H9 (cell line): Measurements from ENCODE around the gene VTI1B. TPM values are rescaled to one million over a fixed set of nuclear protein-coding genes. Genes with fewer than 3 reads are reported as not detected.

ENCODE experiments used
- DNase-seq: peaks from one replicate; pipeline ENCODE4 v3.0.0-alpha.2; 2017
- H2AFZ ChIP-seq: one replicate; pipeline ENCODE4 v1.6.1; 2013; ENCODE audit warnings: mild to moderate bottlenecking, low read length, control low read depth, moderate library complexity
- H2AK5ac ChIP-seq: 2 replicates; pipeline ENCODE4 v1.6.1; 2013; ENCODE audit warnings: low read length, control low read depth, mixed read lengths; ENCODE audit not compliant: insufficient read length
- H2BK120ac ChIP-seq: one replicate; pipeline ENCODE4 v1.6.1; 2013; ENCODE audit warnings: low read depth, mild to moderate bottlenecking, low read length, control low read depth, inconsistent platforms; ENCODE audit not compliant: poor library complexity, severe bottlenecking
- H2BK12ac ChIP-seq: 2 replicates; pipeline ENCODE4 v1.6.1; 2013; ENCODE audit warnings: low read length, control low read depth, mixed read lengths, low read depth; ENCODE audit not compliant: insufficient read length
- H2BK15ac ChIP-seq: 2 replicates; pipeline ENCODE4 v1.6.1; 2013; ENCODE audit warnings: low read depth, low read length, control low read depth
- H2BK20ac ChIP-seq: one replicate; pipeline ENCODE4 v1.6.1; 2013; ENCODE audit warnings: low read depth, mild to moderate bottlenecking, low read length, control low read depth, inconsistent platforms; ENCODE audit not compliant: poor library complexity, severe bottlenecking
- H2BK5ac ChIP-seq: 2 replicates; pipeline ENCODE4 v1.6.1; 2013; ENCODE audit warnings: low read length, control low read depth, mixed read lengths; ENCODE audit not compliant: insufficient read length
- H3K14ac ChIP-seq: 2 replicates; pipeline ENCODE4 v1.6.1; 2013; ENCODE audit warnings: low read length, control low read depth; ENCODE audit not compliant: insufficient read depth
- H3K18ac ChIP-seq: 2 replicates; pipeline ENCODE4 v1.6.1; 2013; ENCODE audit warnings: low read depth, mild to moderate bottlenecking, mixed read lengths, low read length, control low read depth; ENCODE audit not compliant: insufficient read length
- H3K23ac ChIP-seq: 2 replicates; pipeline ENCODE4 v1.6.1; 2013; ENCODE audit warnings: low read length, control low read depth, mixed read lengths, low read depth; ENCODE audit not compliant: insufficient read length
- H3K23me2 ChIP-seq: 2 replicates; pipeline ENCODE4 v1.6.1; 2013; ENCODE audit warnings: low read depth, mild to moderate bottlenecking, mixed read lengths, low read length, control low read depth; ENCODE audit not compliant: insufficient read length, poor library complexity, severe bottlenecking
- H3K27ac ChIP-seq: 2 replicates; pipeline ENCODE4 v1.5.1; 2013; ENCODE audit warnings: low read length, control low read depth, mixed read lengths, low read depth; ENCODE audit not compliant: insufficient read length
- H3K27me3 ChIP-seq: 2 replicates; pipeline ENCODE4 v1.6.1; 2013; ENCODE audit warnings: low read length, control low read depth, inconsistent platforms; ENCODE audit not compliant: insufficient read depth
- H3K4ac ChIP-seq: 2 replicates; pipeline ENCODE4 v1.6.1; 2013; ENCODE audit warnings: low read depth, mild to moderate bottlenecking, control low read depth, inconsistent platforms, low read length, moderate library complexity
- H3K4me1 ChIP-seq: 2 replicates; pipeline ENCODE4 v1.6.1; 2013; ENCODE audit warnings: low read length, control low read depth, inconsistent platforms; ENCODE audit not compliant: insufficient read depth
- H3K4me2 ChIP-seq: 2 replicates; pipeline ENCODE4 v1.6.1; 2013; ENCODE audit warnings: low read length, control low read depth, mixed read lengths; ENCODE audit not compliant: insufficient read length, insufficient read depth
- H3K56ac ChIP-seq: 2 replicates; pipeline ENCODE4 v1.6.1; 2013; ENCODE audit warnings: low read depth, mild to moderate bottlenecking, mixed read lengths, low read length, control low read depth; ENCODE audit not compliant: insufficient read length
- H3K79me1 ChIP-seq: 2 replicates; pipeline ENCODE4 v1.6.1; 2013; ENCODE audit warnings: low read depth, mild to moderate bottlenecking, moderate library complexity, low read length, control low read depth, inconsistent platforms; ENCODE audit not compliant: insufficient read depth, poor library complexity, severe bottlenecking
- H3K79me2 ChIP-seq: 2 replicates; pipeline ENCODE4 v1.6.1; 2013; ENCODE audit warnings: low read length, control low read depth, inconsistent platforms; ENCODE audit not compliant: insufficient read depth
- H3K9ac ChIP-seq: 2 replicates; pipeline ENCODE4 v1.6.1; 2013; ENCODE audit warnings: low read length, control low read depth, mixed read lengths; ENCODE audit not compliant: insufficient read length; ENCODE audit errors: extremely low read depth
- H3K9me3 ChIP-seq: one replicate; pipeline ENCODE4 v1.6.1; 2013; ENCODE audit warnings: low read depth, low read length, inconsistent platforms; ENCODE audit not compliant: control insufficient read depth
- H3T11ph ChIP-seq: one replicate; pipeline ENCODE4 v1.6.1; 2013; ENCODE audit warnings: mild to moderate bottlenecking, low read length, control low read depth, inconsistent platforms
- H4K20me1 ChIP-seq: one replicate; pipeline ENCODE4 v1.6.1; 2013; ENCODE audit not compliant: control insufficient read depth, insufficient read length, insufficient read depth
- H4K5ac ChIP-seq: 2 replicates; pipeline ENCODE4 v1.6.1; 2013; ENCODE audit warnings: low read depth, mild to moderate bottlenecking, mixed read lengths, low read length, control low read depth; ENCODE audit not compliant: insufficient read length
- H4K8ac ChIP-seq: replicated peaks from 2 replicates; pipeline ENCODE4 v1.6.1; 2013; ENCODE audit warnings: low read length, control low read depth, mixed read lengths, low read depth; ENCODE audit not compliant: insufficient read length
- H4K91ac ChIP-seq: 2 replicates; pipeline ENCODE4 v1.6.1; 2013; ENCODE audit warnings: low read depth, mild to moderate bottlenecking, moderate library complexity, mixed read lengths, low read length, control low read depth; ENCODE audit not compliant: insufficient read length
- H3K27ac Mint-ChIP-seq, 3 experiments: 2 replicates in 2 of 3; 3 replicates in 1 of 3; pipeline ENCODE4 v1.8.0; 2020 to 2021; ENCODE audit warnings: mixed read lengths in 3 of 3, mild to moderate bottlenecking in 1 of 3, moderate library complexity in 1 of 3
- H3K27me3 Mint-ChIP-seq: 2 replicates; pipeline ENCODE4 v1.8.0; 2021; ENCODE audit warnings: low read depth, mild to moderate bottlenecking, moderate library complexity, mixed read lengths
- H3K36me3 Mint-ChIP-seq, 3 experiments: 2 replicates in 2 of 3; 3 replicates in 1 of 3; pipeline ENCODE4 v1.8.0; 2020 to 2021; ENCODE audit warnings: low read depth in 3 of 3, mixed read lengths in 3 of 3; ENCODE audit not compliant: insufficient read depth in 1 of 3
- H3K4me1 Mint-ChIP-seq, 2 experiments: 2 replicates each; pipeline ENCODE4 v1.8.0; 2020; ENCODE audit warnings: mixed read lengths in 2 of 2
- H3K4me3 Mint-ChIP-seq, 2 experiments: 2 replicates in 1 of 2; 3 replicates in 1 of 2; pipeline ENCODE4 v1.8.0; 2020 to 2021; ENCODE audit warnings: mild to moderate bottlenecking in 2 of 2, mixed read lengths in 2 of 2, moderate library complexity in 1 of 2
- H3K9me3 Mint-ChIP-seq, 2 experiments: 2 replicates in 1 of 2; 3 replicates in 1 of 2; pipeline ENCODE4 v1.8.0; 2020; ENCODE audit warnings: mild to moderate bottlenecking in 2 of 2, mixed read lengths in 2 of 2, moderate library complexity in 1 of 2
- CTCF ChIP-seq: fragments of 200-600 bp; sonication (generic); conservative IDR thresholded peaks from 3 replicates; pipeline ENCODE4 v1.8.0; 2021; ENCODE audit warnings: antibody characterized with exemption, mild to moderate bottlenecking
- WGBS: extraction: QIAGEN DNeasy Blood & Tissue Kit; methylation state at CpG from one replicate; pipeline ENCODE4 v1.1.7; 2013; ENCODE audit warnings: missing lambda C conversion rate, low lambda C conversion rate, mixed read lengths; ENCODE audit not compliant: insufficient read length; ENCODE audit errors: extremely low coverage; 5-methylcytosine and 5-hydroxymethylcytosine counted together
- total RNA-seq: library from RNA; stranded (reverse); gene quantifications from 2 replicates; pipeline ENCODE4 v1.2.1, GENCODE V29; 2021

Gene VTI1B
- total RNA-seq, 1 experiment from 2014 or later: 118 TPM

GRCh38 chr14:67622675-67623074 lies 51.8 kb downstream of the VTI1B start:
- H3K4me1 ChIP-seq: no peaks in the 10 kb centered on the region; the same call in 1 of the 2 replicates
- no peak overlapping the region for H2AFZ ChIP-seq
- H3K4me1 Mint-ChIP-seq: peaks cover 23 to 30% of the 10 kb centered on the region in 2 experiments
- no peak for TF ChIP-seq CTCF
- H3K79me2 ChIP-seq: no peaks in the 10 kb centered on the region
- H3K9me3 Mint-ChIP-seq: no peaks in the 10 kb centered on the region; a peak in 2 of 5 replicates
- peak overlapping the region; percentile 30 for H3K4me2 ChIP-seq
- no peak overlapping the region for H2BK12ac ChIP-seq
- no peak overlapping the region for H3K9ac ChIP-seq
- no peaks in the 10 kb centered on the region for H4K20me1 ChIP-seq
- H2BK120ac ChIP-seq: no peak overlapping the region
- no peak overlapping the region for H4K5ac ChIP-seq
- H4K91ac ChIP-seq: no peak overlapping the region
- H3K27me3 ChIP-seq: no peaks in the 10 kb centered on the region
- H3K18ac ChIP-seq: no peak overlapping the region
- H3K56ac ChIP-seq: no peak overlapping the region
- H3K27ac ChIP-seq: no peak overlapping the region
- H3K14ac ChIP-seq: no peak overlapping the region
- H3K4ac ChIP-seq: no peak overlapping the region
- H4K8ac ChIP-seq: no peak overlapping the region
- no peak overlapping the region for H2BK20ac ChIP-seq
- peaks cover 22 to 26% (median 23%) of the 10 kb centered on the region in 3 experiments for H3K36me3 Mint-ChIP-seq
- peaks cover 5% of the 10 kb centered on the region for H3K23me2 ChIP-seq
- H2BK5ac ChIP-seq: no peak overlapping the region
- no CpG with 5 or more reads among the region's 4 CpGs for WGBS
- H3K4me3 Mint-ChIP-seq: 0 out of 5 replicates have a peak overlapping the region, but pooled peaks of 1 of the 2 experiments have one; percentile 18
- H2AK5ac ChIP-seq: no peak overlapping the region
- peak; percentile 73 for DNase-seq
- H3K23ac ChIP-seq: no peak overlapping the region
- no peaks in the 10 kb centered on the region for H3K79me1 ChIP-seq
- H3K9me3 ChIP-seq: no peaks in the 10 kb centered on the region
- H2BK15ac ChIP-seq: no peak overlapping the region
- H3T11ph ChIP-seq: no peak overlapping the region
- H3K27ac Mint-ChIP-seq: no peak overlapping the region
- H3K27me3 Mint-ChIP-seq: peaks cover 19% of the 10 kb centered on the region
